ENCODE results near the gene MTHFSD.

MTHFSD gene

DNA sequence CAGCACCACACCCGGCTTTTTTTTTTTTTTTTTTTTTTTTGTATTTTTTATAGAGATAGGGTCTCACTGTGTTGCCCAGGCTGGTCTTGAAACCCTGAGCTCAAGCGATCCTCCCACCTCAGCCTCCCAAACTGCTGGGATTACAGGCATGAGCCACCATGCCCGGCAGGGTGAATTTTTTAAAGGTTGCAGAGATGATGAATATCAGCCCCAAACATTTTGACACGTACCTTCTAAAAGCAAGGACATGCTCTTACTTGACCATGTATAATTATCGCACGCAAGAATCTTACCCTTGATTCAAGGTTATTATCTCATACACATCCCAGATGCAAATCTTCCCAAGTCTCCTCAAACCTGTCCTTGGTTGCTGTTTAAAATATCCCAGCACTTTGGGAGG, 7.3 kb upstream of the MTHFSD start:
- peaks cover 95% of the 10 kb centered on the region for H3K27me3 ChIP-seq
- no peak overlapping the region for H3K27ac ChIP-seq
- no peak for TF ChIP-seq CTCF (IDR thresholded peaks at IDR 0.05)
- H3K9me3 ChIP-seq: no peaks in the 10 kb centered on the region
- H3K36me3 ChIP-seq: no peaks in the 10 kb centered on the region
- H3K4me3 ChIP-seq (ENCODE audit: low read depth in 1 of 2, low read length in 1 of 2): no peak overlapping the region
- peaks cover 24 to 29% of the 10 kb centered on the region in 2 experiments for H3K4me1 ChIP-seq (ENCODE audit: control insufficient read depth in 1 of 2, insufficient read depth in 1 of 2, low read depth in 1 of 2, low read length in 1 of 2)

DNA sequence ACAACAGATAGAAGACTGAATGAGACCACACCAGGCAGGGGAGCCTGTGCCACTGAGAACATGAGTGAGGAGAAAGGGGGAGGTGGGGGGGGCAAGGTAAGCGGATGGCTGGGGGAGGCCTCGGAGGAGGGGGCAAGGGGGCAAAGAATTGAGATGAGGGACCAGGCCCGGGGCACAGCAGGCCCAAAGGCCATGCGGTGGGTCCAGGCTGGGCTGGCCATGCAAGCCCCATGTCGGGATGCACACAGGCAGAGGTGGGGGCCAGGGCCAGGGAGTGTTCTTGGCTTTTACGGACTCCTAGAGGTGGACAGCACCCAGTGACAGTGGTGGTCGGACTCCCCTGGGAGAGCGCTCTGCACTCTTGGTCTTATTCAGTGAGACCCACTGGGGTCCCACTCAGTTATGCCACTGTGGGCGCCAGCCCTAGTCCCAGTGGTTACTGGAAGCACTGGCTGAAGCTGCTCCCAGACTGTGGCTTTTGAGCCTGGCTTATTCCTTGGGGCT, 4.8 kb upstream of the MTHFSD start:
- no peak overlapping the region for H3K4me3 ChIP-seq (ENCODE audit: low read depth in 1 of 2, low read length in 1 of 2)
- H3K4me1 ChIP-seq (ENCODE audit: control insufficient read depth in 1 of 2, insufficient read depth in 1 of 2, low read depth in 1 of 2, low read length in 1 of 2): peaks cover 13 to 19% of the 10 kb centered on the region in 2 experiments
- H3K27ac ChIP-seq: no peak overlapping the region
- TF ChIP-seq CTCF (IDR thresholded peaks at IDR 0.05): no peak
- H3K36me3 ChIP-seq: no peaks in the 10 kb centered on the region
- peaks cover 88% of the 10 kb centered on the region for H3K27me3 ChIP-seq
- no peaks in the 10 kb centered on the region for H3K9me3 ChIP-seq

DNA sequence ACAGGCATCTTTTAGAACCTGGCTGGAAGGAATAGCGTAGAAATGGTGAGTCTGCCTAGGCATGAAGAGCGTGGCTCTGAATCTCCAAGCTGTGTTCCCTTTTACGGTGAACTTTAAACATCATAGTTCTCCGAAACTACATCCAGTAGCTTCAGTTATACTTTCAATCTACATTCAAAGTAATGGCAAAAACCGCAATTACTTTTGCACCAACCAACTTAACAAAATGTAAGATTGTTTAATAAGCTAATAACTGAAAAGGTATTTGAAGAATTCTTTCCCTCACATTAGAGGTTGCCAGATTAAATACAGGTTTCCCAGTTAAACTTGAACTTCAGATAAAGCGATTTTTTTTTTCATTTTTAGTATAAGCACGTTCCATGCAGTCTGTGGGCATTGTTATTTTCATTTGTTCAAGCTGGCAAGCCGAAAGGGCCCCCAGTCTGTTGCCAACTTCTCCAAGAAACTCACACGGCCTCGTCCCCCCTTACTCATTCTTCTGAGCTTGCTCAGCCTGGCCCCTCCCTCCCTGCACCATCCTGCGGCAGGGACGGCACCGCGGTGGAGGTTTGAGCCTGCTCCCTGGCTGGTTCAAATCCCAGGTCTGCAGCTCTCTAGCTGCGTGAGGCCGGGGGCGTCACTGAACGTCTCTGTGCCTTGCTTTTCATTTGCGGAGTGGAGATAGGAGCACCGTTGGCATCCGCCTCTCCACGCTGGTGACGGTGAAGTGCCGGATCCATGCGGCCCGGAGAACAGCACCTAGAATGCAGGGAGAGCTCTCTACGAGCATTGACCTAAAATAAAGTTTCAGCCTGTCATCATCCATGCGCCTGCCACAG, 3.5 kb upstream of the MTHFSD start:
- H3K27me3 ChIP-seq: peaks cover 75% of the 10 kb centered on the region
- no peaks in the 10 kb centered on the region for H3K36me3 ChIP-seq
- no peak overlapping the region for H3K27ac ChIP-seq
- no peak for TF ChIP-seq CTCF (IDR thresholded peaks at IDR 0.05)
- no peak overlapping the region for H3K4me3 ChIP-seq (ENCODE audit: low read depth in 1 of 2, low read length in 1 of 2)
- no peaks in the 10 kb centered on the region for H3K9me3 ChIP-seq
- peaks cover 13 to 19% of the 10 kb centered on the region in 2 experiments for H3K4me1 ChIP-seq (ENCODE audit: control insufficient read depth in 1 of 2, insufficient read depth in 1 of 2, low read depth in 1 of 2, low read length in 1 of 2)

DNA sequence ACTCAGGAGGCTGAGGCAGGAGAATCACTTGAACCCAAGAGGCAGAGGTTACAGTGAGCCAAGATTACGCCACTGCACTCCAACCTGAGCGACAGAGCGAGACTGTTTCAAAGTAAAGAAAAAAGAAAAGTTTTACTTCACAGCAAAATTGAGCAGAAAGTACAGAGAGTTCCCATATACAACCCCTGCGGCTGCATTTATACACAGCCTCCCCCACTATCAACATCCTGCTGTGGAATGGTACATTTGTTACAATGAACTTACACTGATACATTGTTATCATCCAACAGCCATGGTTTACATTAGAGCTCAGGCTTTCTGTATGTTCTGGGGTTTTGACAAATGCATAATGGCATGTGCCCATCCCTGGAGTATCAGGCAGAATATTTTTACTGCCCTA, 2.6 kb upstream of the MTHFSD start:
- no peaks in the 10 kb centered on the region for H3K9me3 ChIP-seq
- peaks cover 13 to 16% of the 10 kb centered on the region in 2 experiments for H3K4me1 ChIP-seq (ENCODE audit: control insufficient read depth in 1 of 2, insufficient read depth in 1 of 2, low read depth in 1 of 2, low read length in 1 of 2)
- peaks cover 65% of the 10 kb centered on the region for H3K27me3 ChIP-seq
- H3K36me3 ChIP-seq: no peaks in the 10 kb centered on the region
- no peak overlapping the region for H3K4me3 ChIP-seq (ENCODE audit: low read depth in 1 of 2, low read length in 1 of 2)
- no peak overlapping the region for H3K27ac ChIP-seq
- TF ChIP-seq CTCF (IDR thresholded peaks at IDR 0.05): no peak

DNA sequence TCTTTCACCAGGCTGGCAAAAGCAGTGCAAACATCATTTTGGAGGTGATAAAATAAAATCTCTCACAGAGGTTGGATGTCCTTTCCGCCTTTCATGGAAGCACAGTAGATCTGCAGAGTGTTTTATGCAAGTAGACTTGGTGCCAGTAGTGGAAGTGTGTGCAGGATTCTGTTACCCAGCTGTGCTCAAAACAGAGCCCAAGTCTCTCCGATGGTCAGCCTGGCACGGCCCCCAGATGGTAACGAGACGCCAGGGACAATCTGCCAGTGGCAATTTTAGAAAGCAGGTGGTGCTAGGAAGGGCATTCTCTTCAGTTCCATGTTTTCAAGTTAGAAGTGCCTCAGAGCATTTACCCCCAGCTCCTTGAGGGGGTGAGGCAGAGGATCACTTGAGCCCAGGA, 1.5 kb upstream of the MTHFSD start:
- H3K27ac ChIP-seq: no peak overlapping the region
- peaks cover 55% of the 10 kb centered on the region for H3K27me3 ChIP-seq
- H3K9me3 ChIP-seq: no peaks in the 10 kb centered on the region
- H3K4me1 ChIP-seq (ENCODE audit: control insufficient read depth in 1 of 2, insufficient read depth in 1 of 2, low read depth in 1 of 2, low read length in 1 of 2): peaks cover 13 to 16% of the 10 kb centered on the region in 2 experiments
- H3K36me3 ChIP-seq: peaks cover 6% of the 10 kb centered on the region
- no peak overlapping the region for H3K4me3 ChIP-seq (ENCODE audit: low read depth in 1 of 2, low read length in 1 of 2)
- TF ChIP-seq CTCF (IDR thresholded peaks at IDR 0.05): no peak

Data from neutrophil (primary cell).